ENCODE measurements around the gene SLC7A7.
"Not testable (repeated sequence)": the region's sequence is repeated elsewhere in the genome, so short reads cannot be mapped to it uniquely, and the experiment has no call there.

SLC7A7 gene

GRCh38 chr14:22820731-22821130 lies 5.5 kb upstream of the SLC7A7 start:
- DNase-seq = no peak

DNA sequence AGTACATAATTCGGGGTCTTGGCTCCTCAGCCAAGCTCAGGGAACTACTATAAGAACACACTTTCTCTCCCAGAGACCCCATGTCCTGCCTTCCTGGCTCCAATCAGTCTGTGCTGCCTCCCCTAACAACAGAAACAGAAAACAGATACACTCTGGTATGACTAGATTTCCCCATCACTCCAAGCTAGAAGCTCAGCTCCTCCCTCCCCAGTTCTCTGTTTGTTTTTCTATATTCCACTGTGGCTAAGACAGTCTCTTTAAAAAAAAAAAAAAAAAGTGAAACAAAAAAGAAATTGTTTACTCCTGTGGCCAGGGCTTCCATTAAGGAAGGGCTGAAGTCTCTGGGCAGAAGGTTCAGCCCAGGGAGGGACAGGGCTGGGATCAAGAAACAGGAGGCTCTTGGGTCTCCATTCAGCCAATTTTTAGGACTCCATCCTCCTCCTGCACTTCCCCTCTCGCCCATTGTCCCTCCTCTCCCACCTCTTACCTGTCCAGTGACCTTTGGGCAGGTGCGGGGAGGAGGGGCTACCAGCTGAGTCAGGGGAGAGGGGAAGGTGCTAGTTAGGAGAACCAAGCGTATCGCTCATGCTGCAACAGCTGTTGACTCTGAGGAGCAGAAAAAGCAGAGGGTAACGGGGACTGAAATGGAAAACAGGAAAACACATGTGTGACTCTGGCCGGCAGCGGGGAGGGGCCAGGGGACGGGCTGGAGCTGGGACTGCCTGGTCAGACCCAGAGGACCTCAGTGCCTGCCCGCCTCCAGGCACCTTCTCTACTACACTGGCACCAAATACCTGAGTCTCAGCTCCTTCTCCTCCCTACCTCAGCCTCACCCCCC lies 4.1 kb upstream of the SLC7A7 start:
- peak in 3 of 4 experiments; percentile 54 to 70 (median 55) for DNase-seq

GRCh38 chr14:22814373-22814772 lies 862 bp downstream of the SLC7A7 start:
- no peak for DNase-seq

- no peak for DNase-seq
These were observed 2.1 kb downstream of the SLC7A7 start for GRCh38 chr14:22813145-22813544.

- DNase-seq = no peak
These were observed 2.5 kb downstream of the SLC7A7 start for GRCh38 chr14:22812744-22813143.

- peak; percentile 37 to 75 (median 68) for DNase-seq
These were observed 3.5 kb downstream of the SLC7A7 start for GRCh38 chr14:22811722-22812121.

DNA sequence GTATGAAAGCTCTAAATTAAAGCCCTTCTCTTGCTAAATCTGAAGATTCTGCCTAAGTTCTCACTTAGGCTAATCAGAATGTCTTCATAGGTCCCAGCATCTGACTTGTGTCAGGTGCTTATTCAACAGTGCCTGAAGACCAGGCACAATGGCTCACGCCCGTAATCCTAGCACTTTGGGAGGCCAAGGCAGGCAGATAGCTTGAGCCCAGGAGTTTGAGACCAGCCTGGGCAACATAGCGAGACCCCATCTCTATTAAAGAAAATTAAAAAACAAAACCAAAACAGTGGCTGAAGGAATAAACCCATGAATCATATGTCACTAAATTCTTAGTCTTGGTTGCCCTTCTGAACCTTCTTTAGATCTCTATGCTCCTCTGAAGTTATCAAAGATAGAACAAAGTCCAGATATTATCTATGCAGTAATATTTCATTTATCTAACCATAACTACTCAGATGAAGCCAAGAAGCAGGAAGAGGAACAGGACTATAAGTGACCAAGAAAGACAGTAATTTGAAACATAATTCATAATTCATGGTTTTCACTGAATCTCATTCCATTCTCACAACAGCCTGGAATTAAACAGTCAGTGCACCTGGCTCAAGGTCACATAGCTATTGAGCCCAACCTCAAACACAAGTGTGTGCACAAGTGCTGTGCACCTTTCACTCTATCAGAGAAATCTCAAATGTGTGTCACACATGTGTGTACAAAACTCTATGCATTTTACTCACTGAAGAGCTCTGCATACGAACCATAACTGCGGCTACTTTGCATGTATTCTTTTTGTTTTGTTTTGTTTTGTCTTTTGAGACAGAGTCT lies 6.6 kb downstream of the SLC7A7 start:
- no peak for DNase-seq

GRCh38 chr14:22807432-22808087 lies 7.7 kb downstream of the SLC7A7 start:
- no peak for DNase-seq

DNA sequence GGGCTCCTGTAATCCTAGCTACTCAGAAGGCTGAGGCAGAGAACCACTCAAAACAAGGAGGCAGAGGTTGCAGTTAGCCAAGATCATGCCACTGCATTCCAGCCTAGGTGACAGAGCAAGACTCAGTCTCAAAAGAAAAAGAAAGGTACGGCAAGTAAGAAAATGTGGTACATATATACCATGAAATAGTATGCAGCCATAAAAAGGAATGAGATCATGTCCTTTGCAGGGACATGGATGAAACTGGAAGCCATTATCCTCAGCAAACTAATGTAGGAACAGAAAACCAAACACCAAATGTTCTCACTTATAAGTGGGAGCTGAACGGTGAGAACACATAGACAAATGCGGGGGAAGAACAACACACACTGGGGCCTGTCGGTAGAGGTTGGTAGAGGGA lies 10.0 kb downstream of the SLC7A7 start:
- not testable (repeated sequence) for DNase-seq

DNA sequence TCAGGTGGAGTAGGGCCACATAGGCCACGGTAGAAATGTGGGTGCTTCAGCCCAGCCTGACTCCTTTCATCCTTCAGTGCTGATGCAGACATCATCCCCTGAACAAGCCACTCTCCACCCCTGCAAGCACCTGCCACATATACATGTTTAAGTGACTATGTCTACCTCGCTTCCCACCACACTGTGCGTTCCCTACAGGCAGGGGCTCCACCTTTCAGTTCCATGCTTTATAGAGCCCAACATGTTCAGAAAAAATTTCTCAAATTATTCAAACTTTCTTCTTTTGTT lies 11.6 kb downstream of the SLC7A7 start:
- DNase-seq = no peak

DNA sequence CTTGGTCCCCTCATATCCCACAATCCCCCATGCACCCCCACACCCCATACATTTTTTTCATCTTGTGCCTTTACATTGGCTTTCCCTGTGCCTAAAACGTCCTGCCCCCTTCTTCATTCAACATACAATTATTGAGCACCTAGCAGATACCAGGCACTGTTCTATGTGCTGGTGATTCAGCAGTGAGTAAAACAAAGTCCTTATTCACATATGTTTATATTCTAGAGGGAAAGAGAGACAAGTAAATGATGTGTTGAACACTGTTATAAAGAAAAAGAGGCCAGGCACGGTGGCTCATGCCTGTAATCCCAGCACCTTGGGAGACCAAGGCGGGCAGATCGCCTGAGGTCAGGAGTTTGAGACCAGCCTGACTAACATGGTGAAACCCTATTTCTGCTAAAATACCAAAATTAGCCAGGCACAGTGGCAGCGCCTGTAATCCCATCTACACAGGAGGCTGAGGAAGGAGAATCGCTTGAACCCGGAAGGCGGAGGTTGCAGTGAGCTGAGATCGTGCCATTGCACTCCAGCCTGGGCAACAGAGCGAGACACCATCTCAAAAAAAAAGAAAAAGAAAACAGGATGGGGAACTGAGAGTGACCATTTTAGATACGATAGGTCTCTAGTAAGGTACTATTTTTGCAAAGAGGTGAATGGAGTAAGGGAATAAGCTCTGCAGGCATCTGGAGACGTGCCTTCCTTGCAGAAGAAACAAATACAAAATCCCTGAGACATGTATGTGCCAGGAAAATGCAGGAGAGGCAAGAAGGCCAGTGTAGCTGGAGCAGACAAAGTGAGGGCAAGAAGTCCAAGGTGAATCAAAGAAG lies 12.2 kb downstream of the SLC7A7 start:
- no peak for DNase-seq

GRCh38 chr14:22801716-22802115 lies 13.5 kb downstream of the SLC7A7 start:
- peak in 2 of 4 experiments; percentile 48 to 62 for DNase-seq

DNA sequence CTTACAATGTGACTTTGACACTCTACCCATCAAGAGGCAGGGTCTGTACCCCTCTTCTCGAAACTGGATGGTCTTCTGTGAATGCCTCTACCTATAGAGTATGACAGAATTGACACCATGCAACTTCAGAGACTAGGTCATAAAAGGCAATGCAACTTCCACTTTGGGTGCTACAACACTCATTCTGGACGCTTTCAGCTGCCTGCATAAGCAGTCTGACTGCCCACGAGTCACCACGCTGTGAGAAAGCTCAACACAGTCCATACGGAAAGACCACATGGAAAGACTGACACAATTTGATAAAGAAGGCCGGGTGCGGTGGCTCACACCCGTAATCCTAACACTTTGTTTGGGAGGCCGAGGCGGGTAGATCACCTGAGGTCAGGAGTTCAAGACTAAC lies 14.9 kb downstream of the SLC7A7 start:
- DNase-seq = peak; percentile 73 to 88 (median 86)

- peak; percentile 52 to 83 (median 72) for DNase-seq
These were observed 16.7 kb downstream of the SLC7A7 start for GRCh38 chr14:22798528-22798927.

- peak in 1 of 4 experiments; percentile 17 for DNase-seq
These were observed 18.0 kb downstream of the SLC7A7 start for GRCh38 chr14:22797017-22797917.

DNA sequence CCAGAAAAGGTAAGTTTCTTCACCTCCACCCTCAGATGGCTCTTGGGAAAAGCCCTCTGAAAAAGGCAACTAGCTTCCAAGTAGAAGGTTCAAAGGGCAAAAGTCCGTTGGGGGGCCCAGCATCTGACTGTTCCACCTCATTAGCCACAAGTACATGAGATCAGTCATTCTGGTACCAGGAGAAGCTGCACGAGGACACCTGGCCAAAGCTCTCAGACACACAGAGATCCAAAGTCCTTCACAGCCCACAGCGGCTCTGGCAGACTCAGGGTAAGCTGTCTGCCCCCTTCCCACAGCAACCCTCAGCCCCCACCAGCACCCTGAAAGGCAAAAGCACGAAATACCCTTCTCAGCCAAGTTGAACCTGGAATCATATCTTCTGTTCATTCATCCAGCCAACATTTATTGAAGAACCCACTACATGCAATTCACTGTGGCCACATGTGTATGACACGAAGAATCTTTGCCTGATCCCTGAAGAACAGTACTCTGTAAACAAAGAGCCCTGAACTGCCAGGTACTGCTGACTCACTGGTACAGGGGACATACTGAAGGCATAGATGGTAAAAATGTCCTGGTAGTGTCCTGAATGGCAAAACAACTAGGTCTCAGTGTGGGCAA lies 19.0 kb downstream of the SLC7A7 start:
- DNase-seq = no peak

- no peak for DNase-seq
These were observed 20.7 kb downstream of the SLC7A7 start for GRCh38 chr14:22794551-22794951.

DNA sequence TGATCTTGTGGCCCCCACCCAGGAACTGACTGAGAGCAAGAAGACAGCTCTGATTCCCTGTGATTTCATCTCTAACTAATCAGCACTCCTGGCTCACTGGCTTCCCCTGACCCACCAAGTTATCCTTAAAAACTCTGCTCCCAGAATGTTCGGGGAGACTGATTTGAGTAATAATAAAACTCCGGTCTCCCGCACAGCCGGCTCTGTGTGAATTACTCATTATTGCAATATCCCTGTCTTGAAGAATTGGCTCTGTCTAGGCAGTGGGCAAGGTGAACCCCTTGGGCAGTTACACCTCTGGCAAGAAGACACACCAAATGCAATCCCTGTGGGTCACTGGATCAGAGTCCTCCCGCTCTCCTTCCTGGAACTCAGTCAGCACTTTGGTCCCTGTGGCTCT lies 21.3 kb downstream of the SLC7A7 start:
- no peak for DNase-seq

GRCh38 chr14:22793550-22793949 lies 21.7 kb downstream of the SLC7A7 start:
- DNase-seq = not testable (repeated sequence)

DNA sequence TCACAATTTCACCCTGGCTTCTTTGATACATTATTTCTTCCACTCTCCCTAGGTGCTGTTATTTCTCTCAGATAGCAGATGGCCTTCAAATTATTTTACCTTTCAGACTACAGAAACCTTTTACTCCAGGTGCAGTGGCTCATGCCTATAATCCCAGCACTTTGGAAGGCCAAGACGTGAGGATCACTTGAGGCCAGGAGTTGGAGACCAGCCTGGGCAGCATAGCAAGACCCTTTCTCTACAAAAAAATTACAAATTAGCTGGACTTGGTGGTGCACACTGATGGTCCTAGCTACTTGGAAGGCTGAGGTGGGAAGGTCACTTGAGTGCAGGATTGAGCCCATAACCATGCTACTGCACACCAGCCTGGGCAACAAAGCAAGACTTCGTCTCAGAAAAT lies 23.1 kb downstream of the SLC7A7 start:
- DNase-seq = no peak

- DNase-seq = peak; percentile 66 to 88 (median 76)
These were observed 23.9 kb downstream of the SLC7A7 start for GRCh38 chr14:22791301-22791700.

All from suppressor macrophage (primary cell).